ENCODE results near the gene FSD1.

- TF ChIP-seq POLR2A (IDR thresholded peaks at IDR 0.05), result no peak
- no peak for TF ChIP-seq CTCF (IDR thresholded peaks at IDR 0.05)
Measured at GRCh38 chr19:4284974-4285373, 19.4 kb upstream of the FSD1 start.
